ENCODE data around the gene LENG8. TPM values are rescaled to one million over a fixed set of nuclear protein-coding genes. Genes with fewer than 3 reads are reported as not detected.

The LENG8 gene
- total and polyA plus RNA-seq, 2 of the 13 experiments (the other 11 are each of a cell fraction or from before 2014, with no cell fraction given), result 14.3 to 41.9 TPM

GRCh38 chr19:54470991-54471782, 22.2 kb downstream of the LENG8 start (continued):
- no peak for TF ChIP-seq RBM22 (optimal IDR thresholded peaks at IDR 0.05; ENCODE audit: low read length)
- TF ChIP-seq PHF8 (CRISPR knock-in tag; IDR thresholded peaks at IDR 0.05), result 0 out of 2 replicates have a peak, but pooled peaks have one; percentile 13
- TF ChIP-seq MIER3 (CRISPR knock-in tag; IDR thresholded peaks at IDR 0.05; ENCODE audit: borderline replicate concordance), result no peak
- TF ChIP-seq TRIM24 (CRISPR knock-in tag; IDR thresholded peaks at IDR 0.05), result no peak
- TF ChIP-seq HNRNPL (IDR thresholded peaks at IDR 0.05; ENCODE audit: low read depth, low read length), result 0 out of 2 replicates have a peak, but pooled peaks have one; percentile 34
- no peak for TF ChIP-seq NFRKB (IDR thresholded peaks at IDR 0.05)
- no peak for TF ChIP-seq HMGXB3 (CRISPR knock-in tag; IDR thresholded peaks at IDR 0.05; ENCODE audit: borderline replicate concordance)
- no peak for TF ChIP-seq MYNN (CRISPR knock-in tag; IDR thresholded peaks at IDR 0.05; ENCODE audit: low read depth)
- TF ChIP-seq GABPB1 (CRISPR knock-in tag; IDR thresholded peaks at IDR 0.05), result peak; percentile 24; the same call in 1 of the 2 replicates
- TF ChIP-seq ZNF121 (CRISPR knock-in tag; IDR thresholded peaks at IDR 0.05), result no peak
- peak; percentile 56; the same call in 1 of the 2 replicates for TF ChIP-seq RBFOX2 (IDR thresholded peaks at IDR 0.05; ENCODE audit: low read depth, low read length)
- TF ChIP-seq YEATS4 (CRISPR knock-in tag; IDR thresholded peaks at IDR 0.05; ENCODE audit: borderline replicate concordance), result no peak
- TF ChIP-seq ATF3 (CRISPR knock-in tag; IDR thresholded peaks at IDR 0.05), result no peak
- TF ChIP-seq NR3C1 (CRISPR knock-in tag; IDR thresholded peaks at IDR 0.05), result no peak
- no peak for TF ChIP-seq MAFK (conservative IDR thresholded peaks at IDR 0.05 in 1 of 2, IDR thresholded peaks at IDR 0.05 in 1 of 2; ENCODE audit: low read length in 2 of 2)
- no peak for TF ChIP-seq ZNF343 (CRISPR knock-in tag; IDR thresholded peaks at IDR 0.05)
- TF ChIP-seq ZFP1 (CRISPR knock-in tag; IDR thresholded peaks at IDR 0.05), result no peak

Measured in HepG2 (cell line).